Ovary (tissue), 3 donors: ENCODE results near the gene INHA.
A peak's percentile ranks its signal among the peaks of the same experiment; 100 is the strongest.

Source experiments
- CTCF ChIP-seq, 3 donors: fragments of 450-650 bp in 2 of 3; fragments of 200-600 bp in 1 of 3; IDR thresholded peaks; one replicate each; pipeline versions ENCODE4 v1.5.1 to v1.8.0; 2016 to 2022; ENCODE audit warnings: antibody characterized with exemption in 3 of 3, mild to moderate bottlenecking in 1 of 3
- POLR2A ChIP-seq: fragments of 450-650 bp; IDR thresholded peaks from one replicate; pipeline ENCODE4 v1.6.1; 2017; ENCODE audit warnings: antibody characterized with exemption, mild to moderate bottlenecking, moderate library complexity
- donor health status: DM: no; HTN: no; CAD: no.

GRCh38 chr2:219541611-219542180 is 30.4 kb upstream of the INHA start:
- TF ChIP-seq CTCF (IDR thresholded peaks at IDR 0.05): peak; percentile 91 to 98 (median 98)
- TF ChIP-seq POLR2A: no peak
